Activated T-cell treated with anti-CD3 and anti-CD28 coated beads for 4 hours (primary cell): ENCODE data around the gene SLC26A3.

Source experiments
- DNase-seq: peaks from one replicate; pipeline ENCODE4 v3.0.0-alpha.2; 2020

SLC26A3 gene

DNA sequence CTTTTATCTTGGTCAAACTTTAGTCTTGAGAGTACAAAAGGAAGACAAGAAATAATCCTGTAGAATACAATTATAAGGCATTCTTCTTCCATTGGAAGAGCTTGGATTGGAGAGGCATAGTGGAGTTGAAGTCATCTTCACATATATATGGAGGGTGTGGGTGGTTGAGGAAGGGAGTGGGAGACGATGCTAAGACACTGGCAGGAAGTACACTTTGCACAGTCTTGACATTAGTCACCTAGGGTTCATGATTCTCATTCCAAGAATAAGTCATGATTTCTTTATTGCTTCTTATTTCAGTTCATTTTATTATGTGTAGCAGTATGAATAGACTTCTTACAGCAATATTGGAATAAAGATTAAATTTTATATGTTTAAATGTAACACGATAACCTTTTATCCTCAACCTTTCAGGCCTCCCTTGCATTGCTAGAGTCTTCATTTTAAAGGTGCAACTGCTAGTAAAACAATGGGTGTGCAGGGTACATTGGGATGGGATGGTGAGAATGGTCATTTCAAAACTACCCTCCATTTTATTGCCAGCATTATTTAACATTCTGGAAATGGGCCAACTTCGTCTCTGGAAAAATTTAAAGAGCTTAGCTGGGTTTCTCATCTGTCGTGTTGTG is 12.3 kb upstream of the SLC26A3 start:
- DNase-seq = no peak

DNA sequence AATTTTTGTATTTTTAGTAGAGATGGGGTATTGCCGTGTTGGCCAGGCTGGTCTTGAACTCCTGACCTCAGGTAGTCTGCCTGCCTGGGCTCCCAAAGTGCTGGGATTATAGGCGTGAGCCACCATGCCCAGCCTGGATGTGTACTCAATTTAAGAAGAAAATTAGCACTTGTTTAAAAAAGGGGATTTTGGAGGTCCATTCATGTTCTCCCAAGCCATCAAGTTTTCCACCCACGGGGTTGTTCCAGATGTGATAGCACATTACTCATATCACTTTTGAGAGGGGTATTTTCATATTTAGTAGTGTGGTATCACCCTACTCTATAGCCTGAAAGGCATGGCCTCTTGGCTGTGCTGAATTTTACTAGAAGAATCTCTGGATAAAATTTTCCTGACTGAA is 10.5 kb upstream of the SLC26A3 start:
- no peak for DNase-seq

DNA sequence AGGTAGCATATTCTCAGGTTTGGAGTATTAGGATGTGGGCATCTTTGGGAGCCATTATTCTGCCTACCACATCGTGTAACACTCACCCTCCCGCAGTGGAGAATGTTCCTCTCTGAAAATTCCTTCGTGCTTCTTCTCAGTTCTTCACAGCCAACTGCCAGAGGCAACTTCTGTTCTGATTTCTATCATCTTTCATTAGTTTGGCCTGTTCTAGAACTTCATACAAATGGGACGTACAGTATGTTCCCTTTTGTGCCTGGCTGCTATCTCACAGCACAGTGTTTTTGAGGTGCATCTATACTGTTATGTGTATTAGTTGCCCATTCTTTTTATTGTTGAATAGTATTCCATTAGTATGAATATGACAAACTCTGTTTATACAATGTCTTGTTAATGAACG is 8.9 kb upstream of the SLC26A3 start:
- DNase-seq = no peak

DNA sequence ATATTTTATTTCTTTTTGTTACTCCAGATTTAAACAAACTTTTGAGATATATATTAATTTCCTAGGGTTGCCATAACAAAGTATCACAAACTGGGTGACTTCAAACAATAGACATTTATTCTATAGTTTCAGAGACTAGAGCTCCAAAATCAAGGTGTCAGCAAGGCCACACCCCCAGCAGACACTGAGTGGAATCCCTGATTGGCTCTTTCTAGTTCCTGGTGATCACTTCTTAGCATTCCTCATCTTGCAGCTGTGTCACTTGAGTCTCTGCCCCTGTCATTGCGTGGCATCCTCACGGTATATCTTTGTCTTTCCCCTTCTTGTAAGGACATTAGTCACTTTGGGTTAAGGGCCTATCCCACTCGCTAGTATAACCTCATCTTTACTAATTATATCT is 7.6 kb upstream of the SLC26A3 start:
- no peak for DNase-seq

DNA sequence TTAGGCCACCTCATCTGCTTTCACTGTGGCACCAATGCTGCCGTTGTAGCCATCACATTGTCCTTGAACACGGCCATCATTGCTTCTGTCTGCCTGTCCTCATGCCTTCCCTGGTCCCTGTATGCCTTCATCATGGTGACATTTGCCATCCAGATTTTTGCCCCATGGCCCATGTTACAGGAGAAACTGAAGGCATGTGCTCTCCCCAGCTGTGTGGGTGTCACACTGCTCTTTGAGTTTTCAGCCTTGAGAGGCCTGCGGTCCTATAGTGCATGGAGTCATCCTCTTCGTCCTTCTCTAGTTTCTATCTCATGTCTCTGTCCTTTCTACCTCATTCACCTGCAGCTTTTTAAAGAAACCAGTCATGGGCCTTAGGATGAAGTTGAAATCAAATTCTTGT is 6.2 kb upstream of the SLC26A3 start:
- DNase-seq = no peak

DNA sequence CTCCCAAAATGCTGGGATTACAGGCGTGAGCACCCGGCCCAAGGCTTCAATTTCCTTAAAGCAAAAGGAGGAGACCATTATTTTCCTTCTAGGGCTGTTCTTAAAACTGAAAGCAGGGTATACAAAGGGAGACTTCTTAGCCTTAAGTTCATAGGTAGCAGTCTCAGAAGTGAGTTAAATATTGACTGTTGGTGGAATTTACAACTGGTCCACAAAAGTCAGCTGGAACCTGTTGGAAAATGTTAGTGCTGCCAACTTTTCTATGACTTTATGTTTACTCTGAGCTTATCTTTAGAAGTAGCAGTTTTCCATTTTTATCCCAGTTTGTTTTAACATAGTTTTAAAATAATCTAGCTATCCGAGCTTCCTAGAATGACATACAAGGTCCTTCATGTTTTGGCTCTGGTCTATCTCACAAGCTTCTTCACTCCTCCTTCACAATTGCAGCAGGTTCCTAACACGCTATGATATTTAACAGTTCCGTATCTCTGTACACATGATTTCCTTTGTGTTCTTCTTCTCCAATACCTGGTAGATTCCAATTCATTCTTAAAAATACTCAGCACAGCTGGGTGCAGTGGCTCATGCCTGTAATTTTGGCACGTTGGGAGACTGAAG is 3.3 kb downstream of the SLC26A3 start:
- no peak for DNase-seq

DNA sequence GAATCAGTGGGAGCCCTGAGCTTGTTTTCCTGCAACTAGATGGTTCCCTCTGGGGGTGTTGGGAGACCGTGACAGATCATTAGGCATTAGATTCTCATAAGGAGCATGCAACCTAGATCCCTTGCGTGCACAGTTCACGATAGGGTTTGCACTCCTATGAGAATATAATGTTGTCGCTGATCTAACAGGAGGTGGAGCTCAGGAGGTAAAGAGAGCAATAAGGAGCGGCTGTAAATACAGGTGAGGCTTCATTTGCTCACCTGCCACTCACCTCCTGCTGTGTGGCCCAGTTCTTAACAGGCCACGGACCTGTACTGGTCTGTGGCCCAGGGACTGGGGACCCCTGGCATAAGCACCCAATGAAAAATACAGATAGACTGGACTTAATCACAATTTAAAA is 10.7 kb downstream of the SLC26A3 start:
- DNase-seq = no peak

DNA sequence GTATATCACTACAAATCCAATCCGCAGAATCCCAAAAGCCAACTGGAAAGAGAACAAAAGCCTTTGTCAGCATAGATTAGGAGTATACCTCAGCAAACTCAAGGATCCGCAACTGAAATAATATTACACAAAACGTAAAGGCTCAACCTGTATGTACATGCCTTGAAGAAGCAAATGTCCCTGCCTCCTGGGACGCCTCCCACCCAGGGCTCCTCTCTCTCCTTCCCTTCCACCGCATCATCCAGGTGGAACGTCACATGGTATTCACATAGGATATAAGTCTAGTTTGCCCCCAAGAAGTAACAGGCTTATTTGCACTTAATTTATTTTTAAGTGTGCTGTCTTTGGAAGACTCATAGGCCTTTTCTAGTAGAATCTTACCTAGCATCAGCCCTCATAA is 13.4 kb downstream of the SLC26A3 start:
- no peak for DNase-seq

DNA sequence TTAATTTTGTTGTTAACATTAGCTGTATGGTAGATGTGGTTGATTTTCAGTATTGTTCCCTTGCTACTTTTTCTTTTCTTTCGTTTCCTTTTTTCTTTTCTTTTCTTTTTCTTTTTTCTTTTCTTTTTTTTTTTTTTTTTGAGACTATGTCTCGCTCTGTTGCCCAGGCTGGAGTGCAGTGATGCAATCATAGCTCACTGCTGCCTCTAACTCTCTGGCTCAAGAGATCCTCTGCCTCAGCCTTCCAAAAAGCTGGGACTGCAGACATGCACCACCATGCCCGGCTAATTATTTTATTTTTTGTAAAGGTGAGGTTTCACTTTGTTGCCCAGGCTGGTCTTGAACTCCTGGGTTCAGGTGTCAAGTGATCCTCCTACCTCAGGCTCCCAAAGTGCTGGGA is 14.4 kb downstream of the SLC26A3 start:
- DNase-seq = no peak

DNA sequence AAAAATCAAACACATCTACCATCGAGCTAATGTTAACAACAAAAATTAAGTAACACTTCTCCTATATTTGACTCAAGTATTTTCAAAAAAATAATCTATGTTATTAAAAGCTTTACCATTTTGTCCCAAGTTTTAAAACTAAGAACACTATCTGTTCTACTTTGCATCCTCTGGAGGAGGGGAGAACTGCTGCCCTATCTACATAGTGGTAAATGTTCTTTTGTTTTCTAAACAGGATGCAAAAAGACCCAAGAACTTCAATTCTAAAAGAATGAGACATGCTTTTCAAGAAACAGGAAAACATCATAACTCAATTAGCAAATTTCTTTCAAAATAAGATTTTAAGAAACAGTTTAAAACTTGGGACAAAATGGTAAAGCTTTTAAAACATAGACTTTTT is 14.8 kb downstream of the SLC26A3 start:
- no peak for DNase-seq

DNA sequence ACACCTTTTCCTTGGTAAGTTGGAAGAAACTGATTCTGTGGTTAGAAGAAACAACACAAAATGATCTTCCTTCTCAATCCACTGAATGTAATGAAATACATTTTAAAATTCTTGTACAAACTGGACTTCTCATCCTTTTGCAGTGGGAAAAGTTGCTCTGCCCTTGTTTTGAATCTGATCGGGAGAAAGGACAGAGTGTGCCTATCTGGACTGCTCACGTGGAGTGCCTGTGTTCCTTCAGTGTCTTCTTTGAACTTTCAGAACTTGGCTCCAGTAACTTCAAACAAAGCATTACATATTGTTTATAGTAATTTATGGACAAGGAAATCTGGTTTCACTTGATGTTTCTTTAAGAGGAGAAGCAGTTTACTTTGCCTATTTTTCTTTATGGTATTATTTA is 17.1 kb downstream of the SLC26A3 start:
- no peak for DNase-seq

DNA sequence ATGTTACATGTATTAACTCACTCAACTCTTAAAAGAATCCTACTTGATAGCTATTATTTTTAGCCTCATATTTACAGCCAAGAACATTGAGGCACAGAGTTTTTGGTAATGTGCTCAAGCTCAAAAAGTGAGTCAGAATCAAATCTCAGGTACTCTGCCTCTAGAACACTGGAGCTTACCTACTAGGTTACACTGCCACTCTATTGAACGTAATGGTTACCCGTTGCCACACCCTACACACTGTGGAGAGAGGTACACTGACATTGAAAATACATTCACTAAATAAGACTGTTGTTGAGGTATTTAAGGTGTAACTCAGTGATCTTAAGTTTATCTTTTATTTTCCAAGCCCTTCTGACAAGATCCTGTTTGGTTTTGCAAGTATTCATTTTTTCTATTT is 17.9 kb downstream of the SLC26A3 start:
- no peak for DNase-seq

DNA sequence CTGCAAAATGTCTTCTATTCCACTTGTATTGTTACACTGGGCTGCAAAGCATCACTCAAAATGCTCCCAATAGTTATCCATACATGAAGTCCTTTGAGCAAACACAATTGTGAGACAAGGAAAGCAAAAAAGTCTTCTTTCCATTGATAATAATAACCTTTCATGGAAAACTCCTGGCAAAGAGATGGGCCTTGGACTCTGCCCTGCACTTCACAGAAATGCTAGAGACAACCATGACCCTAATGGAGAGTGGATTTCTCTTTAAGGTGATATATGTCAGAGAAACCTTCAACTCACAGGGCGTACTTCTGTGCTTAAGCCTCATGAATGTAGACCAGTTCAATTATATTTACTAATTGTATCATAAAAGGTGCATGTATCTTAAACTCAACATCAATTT is 19.4 kb downstream of the SLC26A3 start:
- no peak for DNase-seq

DNA sequence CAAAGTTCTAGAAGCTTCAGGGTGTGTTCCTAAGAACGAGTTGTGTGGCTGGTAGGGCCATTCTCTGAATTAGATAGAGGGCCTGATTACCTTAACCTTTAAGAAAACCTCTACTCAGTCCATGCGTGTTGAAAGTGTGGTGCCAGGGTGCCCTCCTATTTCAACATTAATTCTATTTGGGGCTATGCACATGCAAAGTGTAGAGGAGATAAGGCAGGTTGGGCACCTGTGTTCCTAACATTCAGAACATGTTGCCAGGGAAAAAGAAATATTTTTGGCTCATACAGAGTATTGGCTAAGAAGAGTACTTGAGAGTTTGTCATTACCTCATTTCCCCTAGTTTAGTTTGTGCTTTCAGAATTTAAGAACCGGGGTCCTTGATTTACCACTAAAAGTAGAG is 20.6 kb downstream of the SLC26A3 start:
- DNase-seq = no peak

DNA sequence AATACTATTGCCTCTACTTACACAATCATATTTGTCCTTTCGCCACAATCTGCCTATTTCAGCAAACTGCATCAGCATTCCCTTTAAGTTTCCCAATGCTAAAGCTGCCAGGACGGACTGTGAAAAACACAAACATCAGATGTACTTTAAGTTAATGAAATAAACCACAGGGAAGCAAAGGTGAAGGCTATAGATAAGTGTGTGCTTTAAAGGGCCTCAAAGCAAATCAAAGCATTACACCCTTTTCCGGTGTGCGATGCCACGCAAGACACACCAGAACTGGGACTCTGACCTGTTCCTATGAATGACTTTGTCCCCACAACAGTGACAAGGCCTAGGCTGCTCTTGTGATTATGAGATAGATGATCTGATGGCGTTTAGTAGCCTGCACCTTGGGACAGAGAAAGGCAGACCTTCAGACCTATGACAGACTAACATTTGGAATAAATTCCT is 23.4 kb downstream of the SLC26A3 start:
- DNase-seq = no peak

DNA sequence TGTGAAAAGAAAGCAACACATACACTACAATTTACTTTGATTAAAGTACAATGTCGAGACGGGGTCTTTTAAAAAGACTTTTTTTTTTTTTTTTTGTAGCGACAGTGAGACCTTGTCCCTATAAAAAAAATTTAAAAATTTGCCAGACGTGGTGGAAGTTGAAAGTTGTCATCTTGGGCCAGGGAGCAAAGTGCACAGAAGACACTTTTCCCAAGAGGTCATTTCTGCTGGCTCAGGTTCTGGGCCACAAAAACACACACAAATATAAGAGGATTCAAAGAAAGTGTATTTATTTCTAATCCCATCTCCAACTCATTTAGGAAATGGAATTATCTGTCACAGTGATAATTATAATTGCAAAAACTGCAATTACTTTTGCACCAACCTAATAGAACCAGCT is 24.7 kb downstream of the SLC26A3 start:
- DNase-seq = no peak

DNA sequence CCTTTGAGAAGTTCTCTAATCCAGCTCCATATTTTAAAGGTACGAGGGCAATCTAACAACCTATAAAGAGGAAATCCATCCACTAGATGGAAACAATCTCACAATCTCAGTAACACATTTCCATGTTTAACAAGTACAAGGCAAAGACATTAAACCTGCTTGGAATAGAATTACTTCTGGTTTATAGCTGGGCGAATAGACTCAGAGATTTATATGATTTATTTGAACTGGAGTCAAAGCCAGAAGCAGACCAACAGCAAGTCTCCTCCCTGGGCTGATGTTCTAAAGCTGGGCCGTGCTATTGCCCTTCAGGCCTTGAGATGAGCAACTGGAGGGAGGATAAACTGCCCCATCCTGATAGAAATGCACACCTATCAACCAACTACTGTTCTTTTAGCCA is 25.3 kb downstream of the SLC26A3 start:
- DNase-seq = no peak

DNA sequence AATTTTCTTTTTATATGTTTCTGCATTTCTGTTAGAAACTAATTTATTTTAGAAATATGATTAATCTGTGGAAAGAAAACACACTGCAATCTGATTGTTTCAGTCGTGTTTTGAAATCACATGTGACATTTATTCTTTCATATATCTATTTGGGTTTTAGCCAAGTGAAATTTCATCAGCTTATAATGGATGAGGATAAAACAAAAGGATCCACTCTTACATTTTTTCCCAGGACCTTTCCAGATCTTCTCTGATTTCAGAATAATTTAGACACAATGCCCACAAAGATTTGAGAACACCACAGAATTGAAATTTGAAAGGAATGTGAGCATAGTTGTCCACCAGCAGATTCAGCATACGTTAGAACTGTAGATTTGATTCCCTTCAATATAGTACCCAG is 30.0 kb downstream of the SLC26A3 start:
- no peak for DNase-seq

DNA sequence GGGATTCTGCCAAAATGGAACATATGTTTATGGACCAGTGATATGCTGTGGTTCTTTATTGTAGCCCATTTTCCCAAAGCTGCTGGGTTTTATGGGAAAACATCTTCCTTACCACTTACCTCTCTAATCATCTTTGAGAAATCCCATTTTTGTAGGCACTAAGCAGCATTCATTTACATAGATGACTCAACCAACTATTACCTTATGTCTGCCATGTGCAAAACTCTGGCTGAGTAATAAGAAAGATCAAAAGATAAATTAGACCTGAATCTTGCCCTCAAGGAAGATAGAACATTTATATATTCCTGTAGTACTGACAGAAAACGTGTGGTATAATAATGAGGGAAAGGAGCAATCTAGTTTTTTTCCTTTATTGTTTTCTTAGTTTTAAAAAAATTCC is 34.8 kb downstream of the SLC26A3 start:
- no peak for DNase-seq

DNA sequence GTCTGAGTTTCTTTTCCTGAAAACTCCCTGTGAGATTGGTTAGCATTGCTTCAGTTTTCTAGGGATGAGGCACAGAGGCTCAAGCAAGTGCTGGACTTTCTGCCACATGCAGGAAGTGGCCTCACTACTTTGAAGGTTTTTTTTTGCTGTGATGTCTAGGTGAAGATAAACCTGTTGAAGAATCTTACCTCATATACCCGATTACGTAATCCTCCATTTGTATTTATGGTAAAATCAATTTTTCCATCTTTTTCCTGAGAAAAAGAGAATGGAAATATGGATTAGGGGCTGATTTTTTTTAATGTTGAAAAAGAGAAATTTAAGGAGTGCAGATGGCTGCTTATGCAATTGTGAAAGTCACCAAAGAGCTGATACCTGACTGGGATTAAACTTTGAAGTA is 35.6 kb downstream of the SLC26A3 start:
- DNase-seq = no peak

DNA sequence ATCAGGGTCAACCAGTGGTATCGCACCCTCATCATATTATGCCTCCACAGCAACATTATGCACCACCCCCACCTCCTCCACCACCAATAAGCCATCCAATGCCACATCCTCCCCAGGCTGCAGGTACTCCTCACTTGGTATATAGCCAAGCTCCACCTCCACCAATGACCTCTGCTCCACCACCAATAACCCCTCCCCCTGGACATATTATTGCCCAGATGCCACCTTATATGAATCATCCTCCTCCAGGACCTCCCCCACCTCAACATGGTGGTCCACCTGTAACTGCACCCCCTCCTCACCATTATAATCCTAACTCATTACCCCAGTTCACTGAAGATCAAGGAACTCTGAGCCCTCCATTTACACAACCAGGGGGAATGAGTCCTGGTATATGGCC is 44.4 kb downstream of the SLC26A3 start:
- no peak for DNase-seq

DNA sequence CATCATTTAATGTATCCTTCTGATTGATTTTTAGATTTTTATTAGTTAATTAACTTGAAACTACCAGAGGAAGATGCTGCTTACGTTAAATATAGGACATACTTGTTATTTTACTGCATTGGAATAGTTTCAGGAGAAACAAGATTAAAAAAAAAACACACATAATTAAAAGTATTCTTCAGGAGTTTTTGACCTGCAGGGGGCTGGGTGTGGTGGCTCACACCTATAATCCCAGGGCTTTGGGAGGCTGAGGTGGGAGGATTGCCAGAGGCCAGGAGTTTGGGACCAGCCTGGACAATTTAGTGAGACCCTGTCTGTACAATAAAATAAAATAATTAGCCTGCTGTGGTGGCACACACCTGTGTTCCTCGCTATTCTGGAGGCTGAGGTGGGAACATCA is 48.4 kb downstream of the SLC26A3 start:
- DNase-seq = no peak

DNA sequence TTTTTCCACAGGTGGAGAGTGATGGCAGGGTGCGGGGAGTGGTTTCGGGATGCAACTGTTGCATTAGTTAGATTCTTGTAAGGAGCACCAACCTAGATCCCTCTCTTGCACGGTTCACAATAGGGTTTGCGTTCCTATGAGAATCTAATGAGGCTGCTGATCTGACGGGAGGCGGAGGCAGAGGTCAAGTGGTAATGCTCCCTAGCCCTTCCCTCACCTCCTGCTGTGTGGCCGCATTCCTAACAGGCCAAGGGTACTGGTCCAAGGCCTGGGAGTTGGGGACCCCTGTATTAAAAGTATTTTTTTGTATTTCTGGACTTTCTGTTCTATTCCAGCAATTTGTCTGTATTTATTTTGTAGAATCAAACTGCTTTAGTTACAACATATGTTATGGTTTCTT is 51.9 kb downstream of the SLC26A3 start:
- no peak for DNase-seq

DNA sequence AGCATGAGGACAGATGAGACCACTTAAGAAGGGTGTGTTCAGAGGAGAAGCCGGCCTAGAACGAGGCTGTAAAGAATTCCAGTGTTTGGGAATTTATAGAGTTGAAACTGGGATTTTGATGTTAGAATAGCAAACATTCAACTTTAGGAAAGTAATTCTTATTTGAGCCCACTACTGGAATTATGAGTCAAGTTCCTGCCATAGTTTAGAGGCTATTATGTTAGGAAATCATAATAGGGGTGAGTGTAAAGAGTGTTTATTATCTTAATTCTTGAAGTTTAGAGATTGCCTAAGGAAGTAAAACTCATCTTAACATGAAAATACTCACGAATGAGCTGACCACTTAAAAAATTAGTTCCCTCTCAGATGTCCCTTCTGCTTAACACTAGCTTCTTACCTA is 57.0 kb downstream of the SLC26A3 start:
- DNase-seq = no peak

DNA sequence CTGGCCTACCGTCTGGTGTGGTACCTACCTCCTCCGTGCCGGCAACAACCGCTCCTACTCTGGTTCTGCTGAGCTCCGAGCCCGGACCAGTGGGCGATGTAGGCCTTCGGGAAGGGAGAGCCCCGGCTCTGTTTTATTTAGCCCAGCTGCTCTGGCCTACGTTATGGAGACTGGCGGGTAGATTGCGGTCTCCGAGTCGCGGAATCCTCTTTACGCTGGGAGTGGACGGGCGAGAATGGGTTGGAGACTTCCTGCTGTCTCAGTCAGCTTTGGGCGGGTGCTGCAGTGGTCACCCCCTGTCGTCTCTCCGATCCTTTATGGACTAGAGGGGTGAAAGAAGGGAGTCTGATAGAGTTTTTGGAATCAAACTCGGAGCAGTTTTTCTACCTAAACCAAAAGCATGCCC is 58.7 kb downstream of the SLC26A3 start:
- no peak for DNase-seq
